ENCODE data around the gene SRA1. TPM values are rescaled to one million over a fixed set of nuclear protein-coding genes. Genes with fewer than 3 reads are reported as not detected.
A peak's percentile ranks its signal among the peaks of the same experiment; 100 is the strongest.

Gene SRA1
- total and polyA plus RNA-seq, 2 experiments from 2014 or later, result 22.8 to 80.6 TPM

DNA sequence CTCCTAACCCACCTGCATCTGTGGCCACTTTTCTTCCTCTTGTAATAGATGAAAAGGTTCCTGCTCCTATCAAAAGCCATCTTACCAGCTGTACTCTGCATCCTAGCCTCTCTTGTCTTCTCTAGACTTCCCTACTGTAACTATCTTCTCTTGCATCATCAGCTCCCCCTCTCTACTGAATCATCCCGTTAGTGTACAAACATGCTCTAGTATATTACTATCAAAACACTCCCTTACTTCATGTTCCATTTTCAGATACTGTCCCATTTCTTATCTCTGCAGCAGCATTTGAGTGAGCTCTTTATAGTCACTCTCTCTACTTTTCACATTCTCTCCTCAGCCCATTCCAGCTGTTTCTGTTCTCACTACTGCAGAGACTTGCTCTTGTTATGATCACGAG is 2.8 kb downstream of the SRA1 start:
- DNase-seq (ENCODE audit: low read depth in 1 of 2, low spot score in 1 of 2), result peak in 1 of 2 donors; percentile 68
- TF ChIP-seq, protein P1, sequence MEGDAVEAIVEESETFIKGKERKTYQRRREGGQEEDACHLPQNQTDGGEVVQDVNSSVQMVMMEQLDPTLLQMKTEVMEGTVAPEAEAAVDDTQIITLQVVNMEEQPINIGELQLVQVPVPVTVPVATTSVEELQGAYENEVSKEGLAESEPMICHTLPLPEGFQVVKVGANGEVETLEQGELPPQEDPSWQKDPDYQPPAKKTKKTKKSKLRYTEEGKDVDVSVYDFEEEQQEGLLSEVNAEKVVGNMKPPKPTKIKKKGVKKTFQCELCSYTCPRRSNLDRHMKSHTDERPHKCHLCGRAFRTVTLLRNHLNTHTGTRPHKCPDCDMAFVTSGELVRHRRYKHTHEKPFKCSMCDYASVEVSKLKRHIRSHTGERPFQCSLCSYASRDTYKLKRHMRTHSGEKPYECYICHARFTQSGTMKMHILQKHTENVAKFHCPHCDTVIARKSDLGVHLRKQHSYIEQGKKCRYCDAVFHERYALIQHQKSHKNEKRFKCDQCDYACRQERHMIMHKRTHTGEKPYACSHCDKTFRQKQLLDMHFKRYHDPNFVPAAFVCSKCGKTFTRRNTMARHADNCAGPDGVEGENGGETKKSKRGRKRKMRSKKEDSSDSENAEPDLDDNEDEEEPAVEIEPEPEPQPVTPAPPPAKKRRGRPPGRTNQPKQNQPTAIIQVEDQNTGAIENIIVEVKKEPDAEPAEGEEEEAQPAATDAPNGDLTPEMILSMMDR (IDR thresholded peaks at IDR 0.05; ENCODE audit: low read depth, low read length), result no peak
- Histone ChIP-seq H3K27me3 (no peaks in the 10 kb centered on the region), H3K27ac (no peak overlapping the region), H3K36me3 (peaks cover 18% of the 10 kb centered on the region), H3K4me1 (ENCODE audit: low read depth) (peaks cover 12% of the 10 kb centered on the region), H3K9me3 (ENCODE audit: low read depth) (no peaks in the 10 kb centered on the region), H3K4me3 (no peak overlapping the region)

DNA sequence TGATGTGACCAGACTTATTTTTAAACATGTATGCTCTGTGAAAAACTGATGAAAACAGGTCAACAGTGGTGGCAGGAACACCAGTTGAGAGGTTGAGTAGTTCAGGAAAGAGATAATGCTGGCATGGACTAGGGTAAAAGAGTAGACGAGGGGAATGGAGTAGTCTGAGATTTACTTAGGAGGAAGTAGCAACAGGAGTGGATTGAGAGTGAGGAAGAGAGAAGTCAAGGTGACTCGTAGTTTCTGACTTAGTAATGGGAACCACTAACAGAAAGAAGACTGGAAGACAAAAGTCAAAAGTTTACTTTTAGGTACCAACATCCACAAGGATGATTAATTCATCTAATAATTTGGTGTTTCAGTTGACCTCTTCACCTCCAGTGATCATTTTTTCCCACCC is 3.6 kb downstream of the SRA1 start:
- no peaks in the 10 kb centered on the region for H3K9me3 ChIP-seq (ENCODE audit: low read depth)
- DNase-seq (ENCODE audit: low read depth in 1 of 2, low spot score in 1 of 2), result no peak
- no peaks in the 10 kb centered on the region for H3K27me3 ChIP-seq
- peaks cover 12% of the 10 kb centered on the region for H3K4me1 ChIP-seq (ENCODE audit: low read depth)
- TF ChIP-seq, protein P1 (IDR thresholded peaks at IDR 0.05; ENCODE audit: low read depth, low read length), result no peak
- H3K36me3 ChIP-seq, result peaks cover 18% of the 10 kb centered on the region
- no peak overlapping the region for H3K4me3 ChIP-seq
- H3K27ac ChIP-seq, result no peak overlapping the region

DNA sequence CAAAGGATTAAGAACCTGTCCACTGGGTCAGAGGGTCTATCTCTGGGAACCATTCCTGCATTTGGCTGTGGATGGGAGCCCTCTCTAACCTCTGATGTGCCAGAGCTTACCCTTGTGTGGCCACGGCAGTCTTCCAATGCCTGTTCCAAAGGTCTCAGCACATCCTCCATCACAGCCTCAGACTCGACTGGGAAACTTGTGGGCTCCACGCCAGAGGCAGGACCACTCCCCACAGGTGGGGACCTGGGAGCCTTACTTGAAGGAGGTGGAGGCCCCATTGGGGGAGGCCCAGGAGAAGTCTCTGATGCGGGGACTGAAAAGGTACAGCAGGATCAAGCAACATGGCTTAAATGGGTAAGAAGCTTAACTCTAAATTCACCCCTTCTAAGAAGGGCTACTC is 5.4 kb downstream of the SRA1 start:
- peaks cover 18% of the 10 kb centered on the region for H3K36me3 ChIP-seq
- no peak overlapping the region for H3K27ac ChIP-seq
- no peak for DNase-seq (ENCODE audit: low read depth in 1 of 2, low spot score in 1 of 2)
- peaks cover 19% of the 10 kb centered on the region for H3K4me1 ChIP-seq (ENCODE audit: low read depth)
- H3K9me3 ChIP-seq (ENCODE audit: low read depth), result no peaks in the 10 kb centered on the region
- TF ChIP-seq, protein P1 (IDR thresholded peaks at IDR 0.05; ENCODE audit: low read depth, low read length), result no peak
- H3K4me3 ChIP-seq, result no peak overlapping the region
- no peaks in the 10 kb centered on the region for H3K27me3 ChIP-seq

DNA sequence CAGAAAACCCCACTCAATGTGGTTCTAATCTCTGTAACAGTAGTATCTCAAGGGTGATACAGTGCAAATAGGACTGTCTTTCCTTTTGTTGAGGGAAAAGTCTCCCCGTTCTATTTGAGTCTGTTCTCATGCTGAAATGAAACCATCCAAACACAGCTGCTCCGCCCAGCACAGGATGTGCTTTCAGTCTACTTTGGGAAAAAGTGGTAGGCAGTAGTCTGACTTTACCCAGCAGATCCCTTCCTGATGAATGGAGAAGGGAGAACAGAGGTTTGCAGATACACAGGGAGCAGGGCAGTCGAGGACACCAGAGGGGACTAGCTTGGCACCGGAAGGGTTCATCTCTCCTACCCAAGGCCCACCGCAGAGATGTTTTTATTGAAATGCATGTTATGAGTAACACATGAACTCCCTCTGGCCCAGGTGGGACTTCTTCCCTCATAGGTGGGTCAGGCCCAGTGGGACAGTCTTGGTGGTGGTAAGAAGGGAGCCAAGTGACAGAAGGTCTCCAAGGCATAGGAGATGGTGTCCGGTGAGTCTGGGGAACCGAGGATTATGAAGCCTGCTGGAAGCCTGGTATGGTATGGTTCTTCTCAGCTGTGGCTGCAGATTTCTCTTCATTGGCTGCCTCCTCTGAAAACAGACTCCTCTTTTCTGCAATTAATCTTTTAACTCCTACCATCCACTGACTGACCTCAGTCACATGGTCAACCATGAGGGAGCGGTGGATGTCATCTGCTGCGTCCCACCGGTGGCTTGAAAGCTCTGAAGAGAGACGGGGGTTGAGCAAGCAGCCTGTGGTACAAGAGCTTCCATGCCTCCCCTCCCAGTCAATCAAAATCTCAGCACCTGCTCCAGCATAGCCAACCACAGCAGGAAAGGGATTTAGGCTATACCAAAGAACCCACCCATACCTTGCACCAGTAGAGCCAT is 6.9 kb downstream of the SRA1 start:
- no peak overlapping the region for H3K4me3 ChIP-seq
- H3K27ac ChIP-seq, result peak overlapping the region; percentile 66
- H3K9me3 ChIP-seq (ENCODE audit: low read depth), result no peaks in the 10 kb centered on the region
- H3K27me3 ChIP-seq, result no peaks in the 10 kb centered on the region
- peaks cover 14% of the 10 kb centered on the region for H3K4me1 ChIP-seq (ENCODE audit: low read depth)
- TF ChIP-seq, protein P1 (IDR thresholded peaks at IDR 0.05; ENCODE audit: low read depth, low read length), result no peak
- DNase-seq (ENCODE audit: low read depth in 1 of 2, low spot score in 1 of 2), result no peak
- peaks cover 18% of the 10 kb centered on the region for H3K36me3 ChIP-seq

DNA sequence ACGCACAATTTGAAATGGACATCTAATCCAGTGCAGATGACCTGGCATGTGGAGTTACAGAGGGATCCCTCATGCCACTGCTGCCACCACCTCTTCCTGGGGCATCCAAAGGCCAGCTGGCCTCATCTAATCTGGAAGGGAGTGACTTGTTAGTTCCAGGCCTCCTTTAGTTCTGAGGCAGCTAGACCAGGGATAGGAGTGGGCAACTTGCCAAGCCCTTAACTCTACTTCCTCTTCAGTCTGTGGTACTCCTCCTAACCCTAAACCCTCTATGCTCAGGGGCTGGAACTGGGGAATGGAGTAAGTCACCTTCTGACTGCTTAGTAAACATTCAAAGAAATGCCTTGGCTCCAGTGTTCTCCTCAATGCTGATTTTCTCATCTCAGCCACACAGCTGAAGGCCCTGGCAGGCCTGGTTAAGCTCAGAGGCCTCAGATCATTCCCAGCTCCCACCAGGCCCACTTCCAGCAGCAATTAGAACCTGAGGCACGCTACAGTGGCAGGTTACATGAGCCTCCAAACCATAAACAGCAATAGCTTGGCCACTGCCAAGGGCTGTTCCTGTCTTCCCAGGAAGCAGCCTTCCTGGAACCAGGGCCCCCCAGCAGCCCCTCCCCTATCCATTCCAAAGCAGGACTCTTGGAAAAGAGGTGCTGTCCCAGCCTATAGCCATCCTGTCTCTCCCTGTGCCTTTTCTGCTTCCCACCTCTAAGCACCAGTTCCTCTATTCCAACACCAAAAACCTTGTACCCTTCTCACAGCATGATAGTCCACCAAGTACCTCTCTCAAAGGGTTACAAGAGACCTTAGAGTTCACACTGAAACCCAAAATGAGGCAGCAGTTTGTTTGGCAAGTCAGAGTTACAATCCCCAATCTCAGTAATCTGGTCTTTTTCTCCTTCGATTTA is 7.8 kb downstream of the SRA1 start:
- H3K27ac ChIP-seq, result peak overlapping the region; percentile 66

More for the DNA sequence above, 7.8 kb downstream of the SRA1 start:
- Histone ChIP-seq H3K36me3 (peaks cover 18% of the 10 kb centered on the region), H3K4me3 (no peak overlapping the region), H3K9me3 (ENCODE audit: low read depth) (no peaks in the 10 kb centered on the region), H3K4me1 (ENCODE audit: low read depth) (peaks cover 14% of the 10 kb centered on the region), H3K27me3 (no peaks in the 10 kb centered on the region)
- TF ChIP-seq, protein P1 (IDR thresholded peaks at IDR 0.05; ENCODE audit: low read depth, low read length), result no peak
- DNase-seq (ENCODE audit: low read depth in 1 of 2, low spot score in 1 of 2), result peak; percentile 28 to 66
